ENCODE data around the gene TOLLIP.
"Not testable (repeated sequence)": the region's sequence is repeated elsewhere in the genome, so short reads cannot be mapped to it uniquely, and the experiment has no call there.

TOLLIP gene

DNA sequence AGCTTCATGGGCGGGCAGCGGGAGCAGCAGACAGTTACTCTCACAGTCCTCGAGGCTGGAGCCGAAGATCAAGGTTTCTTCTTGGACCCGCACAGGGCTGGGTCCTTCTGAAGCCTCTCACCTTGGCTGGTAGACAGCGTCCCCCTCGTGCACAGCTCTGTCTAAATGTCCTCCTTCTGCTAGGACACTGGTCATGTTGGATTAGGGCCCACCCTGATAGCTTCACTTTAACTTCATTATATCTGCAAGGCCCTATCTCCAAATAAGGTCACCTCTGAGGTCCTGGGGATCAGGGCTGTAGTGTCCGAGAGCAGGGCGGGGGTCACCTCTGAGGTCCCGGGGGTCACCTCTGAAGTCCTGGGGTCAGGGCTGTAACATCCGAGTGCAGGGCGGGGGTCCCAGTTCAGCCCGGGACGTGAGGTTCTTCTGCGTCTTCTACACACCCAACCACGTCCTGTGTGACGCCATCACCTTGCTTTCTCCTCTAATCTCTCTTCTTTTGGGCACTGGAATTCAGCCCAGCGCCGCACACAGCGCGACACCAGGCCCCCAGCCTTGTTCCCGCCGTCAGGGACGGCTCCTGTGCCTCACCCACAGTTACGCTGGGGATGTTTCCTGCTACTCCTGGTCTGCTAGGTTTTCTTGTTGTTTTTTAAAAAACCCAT is 34.1 kb upstream of the TOLLIP start:
- DNase-seq (ENCODE audit: low read depth in 2 of 2), result no peak

DNA sequence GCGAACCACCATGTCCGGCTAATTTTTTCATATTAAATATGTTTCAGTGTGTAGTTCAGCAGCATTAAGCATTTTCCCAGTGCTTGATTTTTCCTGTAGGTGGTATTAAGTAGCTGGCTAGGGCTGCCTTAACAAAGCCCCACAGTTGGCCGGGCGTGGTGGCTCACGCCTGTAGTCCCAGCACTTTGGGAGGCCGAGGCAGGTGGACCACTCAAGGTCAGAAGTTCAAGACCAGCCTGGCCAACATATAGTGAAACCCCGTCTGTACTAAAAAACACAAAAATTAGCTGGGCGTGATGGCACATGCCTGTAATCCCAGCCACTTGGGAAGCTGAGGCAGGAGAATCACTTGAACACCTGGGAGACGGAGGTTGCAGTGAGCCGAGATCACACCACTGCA is 33.5 kb upstream of the TOLLIP start:
- no peak for DNase-seq (ENCODE audit: low read depth in 2 of 2)

DNA sequence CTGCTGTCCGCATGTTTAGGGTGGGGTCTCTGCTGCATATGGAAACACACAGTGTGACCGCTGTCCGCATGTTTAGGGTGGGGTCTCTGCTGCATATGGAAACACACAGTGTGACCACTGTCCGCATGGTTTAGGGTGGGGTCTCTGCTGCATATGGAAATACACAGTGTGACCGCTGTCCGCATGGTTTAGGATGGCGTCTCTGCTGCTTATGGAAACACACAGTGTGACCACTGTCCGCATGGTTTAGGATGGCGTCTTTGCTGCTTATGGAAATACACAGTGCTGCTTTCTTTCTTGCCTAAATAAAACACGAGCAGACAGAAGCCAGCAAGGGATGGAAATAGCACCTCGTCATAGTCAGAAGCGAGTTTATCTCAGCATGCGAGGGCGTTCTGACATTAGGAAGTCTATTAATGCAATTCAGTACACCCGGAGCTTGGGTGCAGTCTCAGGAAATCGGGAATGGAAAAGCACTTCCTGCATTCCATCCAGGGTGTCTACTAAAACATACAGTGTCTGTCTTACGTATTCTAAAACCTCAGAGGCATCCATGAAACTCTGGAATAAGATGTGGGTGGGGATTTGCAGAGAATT is 32.6 kb upstream of the TOLLIP start:
- no peak for DNase-seq (ENCODE audit: low read depth in 2 of 2)

DNA sequence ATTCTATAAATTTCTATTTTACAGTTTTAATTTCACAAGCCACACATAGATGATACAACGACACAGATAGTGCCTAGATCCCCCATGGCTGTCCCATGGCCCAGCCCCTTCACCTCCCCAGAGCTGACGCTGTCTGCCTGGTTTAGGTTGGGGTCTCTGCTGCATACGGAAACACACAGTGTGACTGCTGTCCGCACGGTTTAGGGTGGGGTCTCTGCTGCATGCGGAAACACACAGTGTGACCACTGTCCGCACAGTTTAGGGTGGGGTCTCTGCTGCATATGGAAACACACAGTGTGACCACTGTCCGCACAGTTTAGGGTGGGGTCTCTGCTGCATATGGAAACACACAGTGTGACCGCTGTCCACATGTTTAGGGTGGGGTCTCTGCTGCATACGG is 31.8 kb upstream of the TOLLIP start:
- not testable (repeated sequence) for DNase-seq (ENCODE audit: low read depth in 2 of 2)

DNA sequence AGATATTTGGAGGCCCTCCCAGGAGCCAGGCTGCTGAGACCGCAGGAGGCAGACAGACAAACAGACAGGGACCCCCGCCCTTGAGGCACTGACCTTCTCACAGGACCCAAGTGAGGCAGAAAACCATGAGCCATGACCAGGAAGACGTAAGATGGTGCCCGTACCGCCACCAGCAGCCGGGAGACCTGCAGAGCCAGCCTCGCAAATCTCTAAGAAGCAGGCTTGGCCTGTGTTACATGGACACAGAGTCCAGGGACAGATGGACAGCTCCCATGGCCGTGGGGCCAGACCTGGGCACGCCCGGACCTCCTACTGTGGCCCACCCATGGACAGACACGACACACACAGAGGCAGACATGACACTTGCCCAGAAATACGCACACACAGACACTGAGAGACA is 30.7 kb upstream of the TOLLIP start:
- no peak for DNase-seq (ENCODE audit: low read depth in 2 of 2)

DNA sequence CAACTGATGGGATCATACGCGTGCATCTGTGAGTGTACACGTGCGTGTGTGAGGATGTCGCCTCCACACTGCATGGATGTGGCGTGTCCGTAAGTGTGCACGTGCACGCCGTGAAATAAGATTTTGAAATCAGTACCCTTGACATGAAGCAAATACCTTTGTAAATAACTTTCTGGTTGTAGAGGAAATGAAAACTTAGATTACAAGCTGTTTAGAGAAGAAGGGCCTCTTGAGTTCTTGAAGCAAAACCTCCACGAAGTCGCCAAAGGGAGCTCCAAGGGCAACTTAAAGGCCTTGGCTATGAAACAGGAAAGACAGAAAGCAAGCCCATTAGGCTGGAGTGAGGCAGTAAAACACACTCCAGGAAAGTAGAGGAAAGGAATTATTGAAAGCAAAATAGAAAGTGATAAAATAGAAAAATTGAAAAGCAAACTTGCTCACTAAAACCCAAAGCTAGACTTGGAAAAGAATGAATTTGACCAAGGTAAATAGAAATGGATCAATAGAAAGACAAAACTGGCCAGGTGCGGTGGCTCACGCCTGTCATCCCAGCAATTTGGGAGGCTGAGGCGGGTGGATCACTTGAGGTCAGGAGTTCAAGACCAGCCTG is 29.7 kb upstream of the TOLLIP start:
- DNase-seq (ENCODE audit: low read depth in 2 of 2), result no peak

DNA sequence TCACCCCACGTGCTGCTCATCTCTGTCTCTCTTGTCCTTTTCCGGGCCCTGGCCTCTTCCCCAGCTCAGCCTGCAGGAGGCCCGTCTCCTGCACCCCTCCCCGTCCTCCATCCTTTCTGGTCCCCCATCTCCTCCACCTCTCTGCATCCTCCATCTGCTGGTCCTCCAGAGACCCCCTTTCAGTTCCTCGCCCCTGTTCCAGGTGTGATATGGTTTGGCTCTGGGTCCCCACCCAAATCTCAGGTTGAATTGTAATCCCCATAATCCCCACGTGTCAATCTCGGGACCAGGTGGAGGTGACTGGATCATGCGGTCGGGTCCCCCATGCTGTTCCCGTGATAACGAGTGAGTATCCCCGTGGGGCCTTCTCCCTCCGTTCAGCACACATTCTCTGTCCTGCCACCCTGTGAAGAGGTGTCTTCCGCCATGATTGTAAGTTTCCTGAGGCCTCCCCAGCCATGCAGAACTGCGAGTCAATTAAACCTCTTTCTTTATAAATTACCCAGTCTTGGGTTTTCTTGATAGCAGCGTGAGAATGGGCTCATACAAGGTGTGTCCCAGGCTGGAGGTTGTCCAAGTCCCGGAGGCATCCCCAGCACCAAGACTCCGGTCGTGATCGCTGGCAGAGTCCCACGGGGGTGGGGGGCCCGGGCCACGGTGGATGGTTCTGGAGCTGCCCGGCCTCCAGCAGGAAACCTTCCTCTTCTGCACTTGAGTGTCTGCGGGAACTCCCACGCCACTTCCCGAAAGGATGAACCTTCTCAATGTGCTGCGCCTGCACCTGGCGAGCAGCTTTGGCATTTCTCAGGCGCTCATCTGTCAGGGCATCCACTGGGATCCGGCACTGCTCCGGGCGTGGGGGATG is 29.0 kb upstream of the TOLLIP start:
- no peak for DNase-seq (ENCODE audit: low read depth in 2 of 2)

DNA sequence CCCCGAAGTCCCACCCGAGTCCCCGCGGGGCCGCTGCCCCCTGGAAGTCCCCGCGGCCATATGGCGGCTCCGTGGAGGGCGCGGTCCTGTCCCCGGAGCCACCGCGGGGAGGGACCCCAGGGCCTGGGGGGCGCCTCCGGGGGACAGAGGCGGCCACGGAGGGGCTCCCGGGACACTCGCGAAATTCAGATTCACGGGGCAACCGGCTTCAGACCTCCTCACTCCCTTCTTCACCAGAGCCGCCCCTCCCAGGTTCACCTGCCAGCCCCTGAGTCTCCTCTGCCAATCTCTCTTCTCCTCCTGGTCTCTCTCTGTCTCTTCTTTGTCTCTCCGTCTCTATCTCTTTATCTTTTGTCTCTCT is 28.2 kb upstream of the TOLLIP start:
- no peak for DNase-seq (ENCODE audit: low read depth in 2 of 2)

DNA sequence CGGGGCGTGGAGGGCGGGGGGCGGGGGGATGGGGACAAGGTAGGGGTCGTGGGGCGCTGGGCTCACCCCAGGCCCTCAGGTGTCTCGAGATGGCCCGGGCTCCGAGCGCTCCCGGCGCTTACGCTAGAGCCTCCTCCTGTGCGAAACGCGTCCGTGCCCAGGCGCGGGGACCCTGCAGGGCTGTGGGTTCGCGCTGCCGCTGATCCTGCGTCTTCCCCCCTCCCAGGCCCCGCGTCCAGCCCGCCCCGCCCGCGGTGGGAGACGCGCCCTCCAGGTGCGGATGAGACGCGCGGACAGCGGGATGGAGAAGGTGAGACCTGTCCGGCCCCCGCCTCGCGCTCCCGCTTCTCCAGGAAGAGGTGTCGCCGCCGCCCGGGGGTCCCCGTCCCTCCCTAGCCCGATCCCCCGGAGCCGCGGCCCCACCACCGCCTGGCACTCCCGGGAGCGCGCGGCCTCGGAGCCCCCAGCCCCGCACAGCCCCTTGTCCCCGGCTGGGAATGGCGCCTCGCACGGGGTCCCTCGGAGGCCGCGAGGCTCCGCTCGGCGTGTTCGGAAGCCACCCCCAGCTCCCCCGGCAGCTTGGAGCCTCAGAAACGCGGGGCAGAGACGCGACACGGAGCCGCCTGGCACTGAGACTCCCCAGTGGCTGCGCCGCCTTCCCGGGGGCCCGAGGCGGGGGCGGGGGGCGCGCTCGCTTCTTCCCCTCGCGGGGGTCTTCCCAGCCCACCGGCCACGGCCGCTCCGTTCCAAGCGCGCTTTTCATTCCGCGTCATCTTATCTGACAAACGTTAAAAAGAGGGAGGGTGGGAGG is 27.6 kb upstream of the TOLLIP start:
- DNase-seq (ENCODE audit: low read depth in 2 of 2), result no peak

DNA sequence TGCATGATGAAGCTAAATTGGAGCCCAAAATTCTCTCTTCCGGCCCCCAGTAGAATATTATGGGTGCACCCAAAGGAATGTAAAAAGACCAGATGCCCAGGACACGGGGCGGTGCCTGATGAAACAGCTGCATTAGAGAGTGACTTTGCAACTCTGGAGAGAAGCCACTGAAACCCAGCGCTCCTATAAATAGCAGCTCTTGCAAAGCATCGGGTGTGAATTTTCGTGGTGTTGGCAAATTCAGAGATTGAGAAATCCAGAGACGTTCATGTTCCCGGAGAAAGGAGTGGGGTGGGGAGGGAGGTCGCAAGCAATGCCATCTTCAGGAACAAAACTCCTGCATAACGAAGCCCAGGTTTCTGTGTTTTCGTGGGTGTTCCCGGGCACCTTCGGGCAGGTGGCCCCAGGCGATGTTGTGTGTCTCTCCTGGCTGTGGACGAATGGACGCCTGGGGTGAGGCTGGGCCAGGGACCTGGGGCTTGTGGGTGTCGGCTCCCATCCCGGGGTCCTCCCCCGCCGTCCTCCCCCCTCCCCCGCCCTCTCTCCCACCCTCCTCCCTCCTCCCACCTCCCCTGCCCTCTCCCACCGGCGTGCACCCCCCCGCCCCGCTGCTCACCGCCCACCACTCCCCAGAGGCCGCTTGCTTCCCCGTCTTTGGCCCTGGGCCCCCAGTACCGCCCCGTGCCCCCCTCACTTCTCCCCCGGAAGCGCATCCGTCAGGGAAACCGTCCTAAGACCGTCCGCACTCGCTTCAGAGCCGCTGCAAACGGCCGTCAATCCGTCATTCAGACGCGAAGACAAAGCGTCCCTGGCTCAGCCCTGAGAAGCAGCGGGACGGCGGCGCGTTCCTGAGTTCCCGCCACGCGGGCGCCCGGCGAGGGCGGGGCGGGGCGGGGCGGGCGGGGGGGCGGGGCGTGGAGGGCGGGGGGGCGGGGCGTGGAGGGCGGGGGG is 26.7 kb upstream of the TOLLIP start:
- no peak for DNase-seq (ENCODE audit: low read depth in 2 of 2)

DNA sequence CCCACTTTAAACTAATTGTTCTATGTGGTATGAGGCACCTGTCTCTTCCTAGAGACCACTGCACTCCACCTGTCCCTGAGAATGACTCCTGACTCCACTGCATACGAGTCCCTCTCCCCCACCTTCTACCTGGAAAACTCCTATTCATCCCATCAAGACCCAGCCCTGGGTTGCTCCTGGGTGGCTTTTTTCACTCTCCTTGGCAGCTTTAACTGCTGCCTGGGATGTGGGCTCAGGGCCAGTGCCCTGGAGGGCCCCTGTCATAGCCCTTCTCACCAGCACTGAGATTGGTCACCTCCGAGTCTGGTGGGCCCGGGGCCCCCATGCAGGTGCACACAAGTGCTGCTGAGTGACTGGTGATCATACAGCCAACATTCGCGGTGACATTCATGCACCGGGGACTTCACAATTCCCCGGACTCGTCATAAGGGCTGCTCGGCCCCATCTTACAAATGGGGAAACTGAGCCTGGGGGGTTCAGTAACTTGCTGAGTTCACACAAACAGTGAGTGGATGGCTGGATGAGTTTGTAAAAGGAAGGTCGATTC is 25.9 kb upstream of the TOLLIP start:
- no peak for DNase-seq (ENCODE audit: low read depth in 2 of 2)

DNA sequence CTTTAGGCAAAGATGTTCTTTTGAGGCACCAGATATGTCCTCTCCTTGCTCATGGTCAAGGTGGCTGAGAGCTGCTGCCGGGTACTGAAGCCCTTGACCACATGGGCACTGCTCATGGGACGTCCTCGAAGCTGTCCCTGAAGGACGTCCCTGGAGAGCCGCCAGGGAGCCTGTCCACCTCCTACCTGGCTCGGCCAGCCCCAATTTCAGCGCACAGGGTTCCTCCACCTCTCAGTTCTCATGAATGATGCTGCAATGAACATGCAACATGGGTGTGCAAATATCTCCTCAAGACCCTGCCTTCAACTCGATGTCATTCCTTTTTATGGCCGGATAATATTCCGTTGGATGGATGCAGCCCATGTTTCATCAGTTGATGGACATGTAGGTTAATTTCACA is 24.4 kb upstream of the TOLLIP start:
- no peak for DNase-seq (ENCODE audit: low read depth in 2 of 2)

DNA sequence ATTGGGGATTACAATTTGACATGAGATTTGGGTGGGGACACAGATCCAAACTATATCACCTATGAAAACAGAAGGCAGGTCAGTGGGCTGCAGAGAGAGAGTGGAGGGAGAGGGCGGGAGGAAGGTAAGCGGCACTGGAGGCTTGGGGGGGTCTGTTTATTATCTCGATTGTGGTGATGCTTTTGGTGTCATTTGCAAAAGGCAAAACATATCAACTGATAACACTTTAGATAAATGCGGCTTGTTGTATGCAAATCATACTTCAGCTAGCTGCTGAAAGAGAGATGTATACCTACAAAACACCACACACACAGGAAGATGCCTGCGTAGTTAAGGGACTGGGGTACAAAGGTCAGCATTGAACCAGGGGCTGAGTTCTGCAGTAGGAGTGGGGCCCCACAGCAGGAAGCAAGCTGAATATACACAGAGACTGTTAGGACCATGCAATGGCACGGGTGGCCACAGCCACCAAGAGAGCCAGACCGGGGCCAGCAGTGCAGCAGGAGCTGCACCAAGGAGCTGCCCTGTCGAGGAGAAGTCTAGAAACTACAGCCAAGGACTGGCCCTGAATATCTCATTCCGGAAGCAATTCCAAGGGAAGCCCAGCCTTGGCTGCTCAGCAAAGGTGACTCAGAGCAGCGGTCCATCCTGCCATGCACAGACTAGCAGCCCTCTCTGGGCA is 23.8 kb upstream of the TOLLIP start:
- no peak for DNase-seq (ENCODE audit: low read depth in 2 of 2)

DNA sequence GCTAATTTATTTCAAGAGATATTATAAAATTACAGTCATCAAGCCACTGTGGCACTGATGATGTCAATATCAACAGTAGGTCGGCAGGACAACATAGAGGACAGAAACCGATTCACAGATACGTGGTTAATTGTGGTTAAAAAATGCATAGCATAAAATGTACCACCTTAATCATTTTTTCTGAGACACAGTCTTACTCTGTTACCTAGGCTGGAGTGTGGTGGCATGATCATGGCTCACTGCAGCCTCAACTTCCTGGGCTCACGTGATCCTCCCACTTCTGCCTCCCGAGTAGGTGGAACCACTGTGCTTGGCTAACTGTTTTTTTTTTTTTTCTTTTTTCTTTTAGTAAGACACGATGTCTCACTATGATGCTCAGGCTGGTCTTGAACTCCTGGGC is 21.0 kb upstream of the TOLLIP start:
- DNase-seq (ENCODE audit: low read depth in 2 of 2), result no peak

DNA sequence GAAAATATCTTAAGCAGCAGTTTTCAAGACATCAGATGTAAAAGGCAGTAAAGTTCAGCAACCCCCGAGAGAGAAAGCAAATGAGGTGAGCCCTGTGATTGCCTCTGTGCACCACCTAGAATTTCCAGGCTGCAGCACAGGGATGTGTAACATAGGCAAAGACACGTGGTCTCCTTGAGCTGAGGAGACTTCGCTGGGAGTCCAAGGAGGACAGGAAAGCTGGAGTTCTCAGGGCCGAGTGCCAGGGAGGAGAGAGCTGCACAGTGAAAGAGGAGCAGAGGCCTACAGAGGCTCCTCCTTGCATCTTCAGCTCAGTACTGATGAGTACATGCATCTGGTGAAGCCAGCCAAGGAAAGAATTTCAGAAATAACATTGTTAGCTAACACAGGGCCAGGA is 17.6 kb upstream of the TOLLIP start:
- DNase-seq (ENCODE audit: low read depth in 2 of 2), result no peak

DNA sequence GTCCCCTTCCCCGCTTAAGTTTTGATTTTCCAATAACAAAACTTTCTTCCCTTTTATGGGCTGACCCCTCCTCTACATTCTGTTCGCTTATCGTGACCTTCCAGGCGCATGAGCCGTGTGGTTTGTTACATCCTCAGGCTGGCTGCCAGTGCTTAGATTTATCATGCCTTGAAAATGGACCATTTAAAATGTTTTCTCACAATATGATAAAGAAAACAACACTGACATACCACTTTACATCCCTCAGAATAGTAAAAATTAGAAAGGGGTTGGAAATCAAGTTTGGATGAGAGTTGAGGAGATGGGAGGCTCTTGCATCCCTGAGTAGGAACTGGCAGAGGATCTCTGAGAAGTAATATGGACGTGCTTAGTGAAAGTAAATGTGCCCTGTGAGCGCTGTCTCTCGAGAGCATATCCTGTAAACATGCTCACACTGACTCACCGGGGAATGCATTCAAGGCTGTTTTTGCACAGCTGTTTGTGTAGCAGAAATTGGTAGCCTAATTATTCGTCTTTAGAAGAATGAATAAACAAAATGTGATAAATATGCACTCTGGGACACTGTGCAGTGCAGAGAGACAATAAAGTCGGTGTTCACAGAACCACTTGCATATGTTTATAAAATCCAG is 17.1 kb upstream of the TOLLIP start:
- DNase-seq (ENCODE audit: low read depth in 2 of 2), result no peak

DNA sequence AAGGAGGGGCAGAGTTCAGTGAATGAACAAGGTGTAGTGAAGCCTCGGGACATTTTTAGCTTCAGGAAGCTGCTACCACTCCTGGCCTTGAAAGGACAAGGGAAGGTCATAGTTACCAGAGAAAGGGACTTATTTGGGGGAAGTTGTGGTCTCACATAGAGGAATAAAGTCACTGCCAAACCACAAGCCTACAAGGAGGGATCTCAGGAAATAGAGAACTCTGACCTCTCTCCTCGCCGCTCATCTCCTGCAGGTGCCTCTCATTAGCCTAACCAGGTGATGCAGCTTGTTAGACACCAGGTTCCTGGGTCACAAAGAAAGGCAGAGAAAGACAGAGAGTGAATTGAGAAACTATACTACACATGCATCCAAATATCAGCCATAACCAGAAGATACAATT is 14.3 kb upstream of the TOLLIP start:
- no peak for DNase-seq (ENCODE audit: low read depth in 2 of 2)

DNA sequence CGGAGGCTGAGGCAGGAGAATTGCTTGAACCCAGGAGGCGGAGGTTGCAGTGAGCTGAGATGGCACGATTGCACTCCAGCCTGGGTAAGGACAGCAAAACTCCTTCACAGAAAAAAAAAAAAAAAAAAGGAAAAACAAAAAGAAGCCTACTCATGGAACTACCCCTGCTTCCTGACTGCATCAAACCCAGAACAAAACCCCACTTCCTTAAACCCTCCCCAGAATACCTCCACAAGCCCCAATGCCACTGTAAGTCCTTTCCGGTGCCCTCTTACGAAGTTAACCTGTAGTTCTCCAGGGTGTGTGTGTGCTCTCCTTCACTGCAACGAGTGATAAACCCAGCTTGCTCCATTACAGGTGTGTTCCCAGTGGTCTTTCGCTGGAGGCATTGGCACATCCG is 8.6 kb upstream of the TOLLIP start:
- DNase-seq (ENCODE audit: low read depth in 2 of 2), result no peak

DNA sequence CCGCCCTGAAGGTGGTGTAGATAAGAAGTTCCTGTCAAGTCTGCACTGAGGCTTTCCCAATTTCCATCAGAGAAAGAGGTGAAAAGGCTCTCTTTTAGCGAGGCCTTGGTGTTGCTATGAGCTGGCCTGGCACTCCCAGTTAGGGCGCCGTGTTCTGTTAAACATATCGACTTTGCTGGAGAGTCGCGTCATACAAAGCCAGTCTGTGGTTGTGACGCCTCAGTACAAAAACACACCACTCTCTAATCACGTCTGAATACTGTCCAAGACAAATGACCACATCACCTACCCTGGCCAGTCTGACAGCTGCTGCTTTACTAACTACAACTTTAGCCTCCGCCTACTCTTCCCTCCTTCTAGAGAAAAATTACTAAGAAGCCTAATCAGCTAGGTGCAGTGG is 8.0 kb upstream of the TOLLIP start:
- no peak for DNase-seq (ENCODE audit: low read depth in 2 of 2)
